Mesendoderm (in vitro differentiated cells): ENCODE measurements around the gene SLC24A4.

ENCODE experiments used
- DNase-seq: peaks from one replicate; pipeline ENCODE4 v3.0.0; 2013
- H2AK5ac ChIP-seq: 2 replicates; pipeline ENCODE4 v1.6.1; 2013; ENCODE audit warnings: low read length, inconsistent platforms
- H2BK120ac ChIP-seq: 2 replicates; pipeline ENCODE4 v1.6.1; 2013; ENCODE audit warnings: low read depth, mild to moderate bottlenecking, low read length, moderate library complexity, mixed read lengths
- H2BK15ac ChIP-seq: replicated peaks from 2 replicates; pipeline ENCODE4 v1.6.1; 2013; ENCODE audit warnings: low read depth, mild to moderate bottlenecking, moderate library complexity
- H2BK5ac ChIP-seq: 2 replicates; pipeline ENCODE4 v1.6.1; 2013; ENCODE audit warnings: low read length, inconsistent platforms
- H3K18ac ChIP-seq: 2 replicates; pipeline ENCODE4 v1.6.1; 2013; ENCODE audit warnings: mild to moderate bottlenecking, low read length, mixed read lengths
- H3K23ac ChIP-seq: one replicate; pipeline ENCODE4 v1.6.1; 2013; ENCODE audit warnings: low read length
- H3K27ac ChIP-seq: 2 replicates; pipeline ENCODE4 v1.5.1; 2013; ENCODE audit warnings: low read depth, mild to moderate bottlenecking, inconsistent platforms, low read length, moderate library complexity
- H3K27me3 ChIP-seq: 2 replicates; pipeline ENCODE4 v1.6.1; 2013; ENCODE audit warnings: low read length, control low read depth, mild to moderate bottlenecking, inconsistent platforms; ENCODE audit not compliant: insufficient read depth, poor library complexity
- H3K36me3 ChIP-seq: 2 replicates; pipeline ENCODE4 v1.6.1; 2013; ENCODE audit warnings: low read length, inconsistent platforms; ENCODE audit not compliant: control insufficient read depth, insufficient read depth
- H3K4ac ChIP-seq: one replicate; pipeline ENCODE4 v1.6.1; 2013; ENCODE audit warnings: low read depth, mild to moderate bottlenecking, low read length, moderate library complexity
- H3K4me1 ChIP-seq: 2 replicates; pipeline ENCODE4 v1.6.1; 2013; ENCODE audit warnings: low read depth, low read length, inconsistent platforms; ENCODE audit not compliant: control insufficient read depth
- H3K4me2 ChIP-seq: 2 replicates; pipeline ENCODE4 v1.6.1; 2013; ENCODE audit warnings: low read length
- H3K4me3 ChIP-seq: 2 replicates; pipeline ENCODE4 v1.5.1; 2013; ENCODE audit warnings: mild to moderate bottlenecking, low read length
- H3K56ac ChIP-seq: one replicate; pipeline ENCODE4 v1.6.1; 2013; ENCODE audit warnings: low read length
- H3K79me1 ChIP-seq: 2 replicates; pipeline ENCODE4 v1.6.1; 2013; ENCODE audit warnings: low read length, inconsistent platforms
- H3K79me2 ChIP-seq: 2 replicates; pipeline ENCODE4 v1.6.1; 2013; ENCODE audit warnings: mild to moderate bottlenecking, low read length; ENCODE audit not compliant: control insufficient read depth, insufficient read depth
- H3K9ac ChIP-seq: 2 replicates; pipeline ENCODE4 v1.6.1; 2013; ENCODE audit warnings: low read length, inconsistent platforms
- H4K5ac ChIP-seq: one replicate; pipeline ENCODE4 v1.6.1; 2013; ENCODE audit warnings: low read length
- H4K8ac ChIP-seq: one replicate; pipeline ENCODE4 v1.6.1; 2013; ENCODE audit warnings: low read depth, mild to moderate bottlenecking, control low read depth, low read length, moderate library complexity
- WGBS: extraction: QIAGEN DNeasy Blood & Tissue Kit; methylation state at CpG from one replicate; pipeline ENCODE4 v1.1.7; 2013; ENCODE audit warnings: low lambda C conversion rate, missing lambda C conversion rate; ENCODE audit not compliant: insufficient coverage; ENCODE audit errors: extremely low coverage; 5-methylcytosine and 5-hydroxymethylcytosine counted together

The SLC24A4 gene

DNA sequence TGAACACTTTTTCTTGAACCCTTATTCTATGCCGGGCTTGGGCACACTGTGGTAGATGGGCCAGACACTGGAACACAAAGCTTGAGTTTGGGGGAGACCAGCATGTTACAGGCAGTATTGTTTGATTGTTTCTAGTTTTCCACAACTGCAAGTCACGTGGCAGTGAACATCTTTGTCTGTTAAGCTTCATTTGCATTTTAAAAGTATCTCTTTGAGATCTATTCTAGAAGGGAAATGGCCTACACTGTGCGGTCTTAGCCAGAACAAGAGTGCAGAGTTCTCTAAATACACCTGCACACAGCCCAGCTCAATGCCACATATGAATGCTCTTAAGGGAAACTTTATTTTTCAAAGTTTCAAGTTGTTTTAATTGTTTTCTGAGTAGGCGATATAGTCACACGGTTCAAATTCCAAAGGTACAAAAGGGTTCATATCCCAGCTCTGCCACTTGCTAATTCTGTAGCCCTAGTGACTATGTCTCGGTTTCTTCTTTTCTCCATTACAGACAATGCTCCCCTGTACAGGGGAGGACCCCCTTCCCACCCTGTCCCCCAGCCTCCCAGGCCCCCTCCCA, 215.5 kb downstream of the SLC24A4 start:
- Histone ChIP-seq H2BK120ac (no peak overlapping the region), H3K4me2 (no peak overlapping the region), H4K5ac (no peak overlapping the region), H2BK5ac (no peak overlapping the region), H3K23ac (no peak overlapping the region), H3K4me3 (no peak overlapping the region), H3K27me3 (no peaks in the 10 kb centered on the region), H3K9ac (no peak overlapping the region), H3K56ac (no peak overlapping the region), H3K79me1 (no peaks in the 10 kb centered on the region), H4K8ac (no peak overlapping the region), H2BK15ac (no peak overlapping the region), H3K18ac (no peak overlapping the region), H2AK5ac (no peak overlapping the region), H3K36me3 (no peaks in the 10 kb centered on the region), H3K4ac (no peak overlapping the region), H3K27ac (no peak overlapping the region), H3K79me2 (no peaks in the 10 kb centered on the region), H3K4me1 (no peaks in the 10 kb centered on the region)
- WGBS = no CpG with 5 or more reads among the region's 6 CpGs
- DNase-seq = no peak

DNA sequence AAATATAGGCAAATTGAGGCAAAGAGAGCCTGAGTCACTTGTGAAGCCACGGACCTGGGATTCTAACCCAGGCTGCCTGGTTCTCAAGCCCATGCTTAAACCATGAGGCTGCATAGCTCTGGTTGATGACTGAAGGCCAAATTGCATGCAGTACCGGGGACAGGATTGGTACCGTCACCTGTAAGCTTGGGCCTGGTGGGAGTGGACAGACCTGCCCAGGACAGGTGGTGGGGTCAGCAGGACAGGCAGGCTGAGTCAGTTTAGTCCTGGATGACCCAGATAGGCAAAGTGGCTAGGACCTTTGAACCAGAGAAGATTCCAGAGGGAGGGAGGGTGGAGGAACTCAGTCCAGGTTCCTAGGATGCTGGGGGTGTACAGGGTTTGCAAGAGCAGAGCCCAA, 216.5 kb downstream of the SLC24A4 start:
- Histone ChIP-seq H2BK15ac (no peak overlapping the region), H3K36me3 (no peaks in the 10 kb centered on the region), H3K4ac (no peak overlapping the region), H3K56ac (no peak overlapping the region), H3K27me3 (no peaks in the 10 kb centered on the region), H3K23ac (no peak overlapping the region), H3K18ac (no peak overlapping the region), H3K4me2 (no peak overlapping the region), H2BK120ac (no peak overlapping the region), H3K27ac (no peak overlapping the region), H4K8ac (no peak overlapping the region), H2BK5ac (no peak overlapping the region), H3K4me3 (no peak overlapping the region), H3K9ac (no peak overlapping the region), H3K4me1 (no peaks in the 10 kb centered on the region), H3K79me2 (no peaks in the 10 kb centered on the region), H2AK5ac (no peak overlapping the region), H3K79me1 (no peaks in the 10 kb centered on the region), H4K5ac (no peak overlapping the region)
- DNase-seq = no peak
- WGBS = no CpG with 5 or more reads among the region's 3 CpGs

DNA sequence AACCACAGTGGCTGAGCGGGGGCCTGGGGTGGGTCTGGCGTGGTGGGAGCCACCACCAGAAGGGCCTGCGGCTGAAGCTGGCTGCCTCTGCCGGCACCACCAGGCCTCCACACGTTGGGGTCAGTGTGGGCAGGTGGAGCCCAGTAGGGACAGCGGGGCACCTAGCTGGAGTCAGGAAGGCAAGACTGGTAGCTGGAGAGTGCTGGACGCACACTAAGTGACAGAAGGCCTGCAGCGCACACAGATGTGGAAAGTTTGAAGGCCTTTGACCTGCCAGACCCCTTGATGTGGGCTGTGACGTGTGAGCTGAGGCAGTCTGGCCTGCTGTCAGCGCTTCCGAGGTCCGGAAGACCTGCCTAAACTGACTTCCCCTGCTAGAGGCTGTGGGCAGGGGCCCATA, 216.9 kb downstream of the SLC24A4 start:
- H3K27me3 ChIP-seq = no peaks in the 10 kb centered on the region
- H3K4me1 ChIP-seq = no peaks in the 10 kb centered on the region
- no peak overlapping the region for H3K18ac ChIP-seq
- no peak overlapping the region for H3K56ac ChIP-seq
- no peak overlapping the region for H4K5ac ChIP-seq
- DNase-seq = no peak
- no peak overlapping the region for H2AK5ac ChIP-seq
- H4K8ac ChIP-seq = no peak overlapping the region
- H3K23ac ChIP-seq = no peak overlapping the region
- H2BK5ac ChIP-seq = no peak overlapping the region
- no peak overlapping the region for H3K27ac ChIP-seq
- H3K79me1 ChIP-seq = no peaks in the 10 kb centered on the region
- no peaks in the 10 kb centered on the region for H3K36me3 ChIP-seq
- no CpG with 5 or more reads among the region's 12 CpGs for WGBS
- H3K79me2 ChIP-seq = no peaks in the 10 kb centered on the region
- H3K9ac ChIP-seq = no peak overlapping the region
- no peak overlapping the region for H3K4ac ChIP-seq
- no peak overlapping the region for H3K4me3 ChIP-seq
- no peak overlapping the region for H2BK15ac ChIP-seq
- H2BK120ac ChIP-seq = no peak overlapping the region
- H3K4me2 ChIP-seq = no peak overlapping the region

DNA sequence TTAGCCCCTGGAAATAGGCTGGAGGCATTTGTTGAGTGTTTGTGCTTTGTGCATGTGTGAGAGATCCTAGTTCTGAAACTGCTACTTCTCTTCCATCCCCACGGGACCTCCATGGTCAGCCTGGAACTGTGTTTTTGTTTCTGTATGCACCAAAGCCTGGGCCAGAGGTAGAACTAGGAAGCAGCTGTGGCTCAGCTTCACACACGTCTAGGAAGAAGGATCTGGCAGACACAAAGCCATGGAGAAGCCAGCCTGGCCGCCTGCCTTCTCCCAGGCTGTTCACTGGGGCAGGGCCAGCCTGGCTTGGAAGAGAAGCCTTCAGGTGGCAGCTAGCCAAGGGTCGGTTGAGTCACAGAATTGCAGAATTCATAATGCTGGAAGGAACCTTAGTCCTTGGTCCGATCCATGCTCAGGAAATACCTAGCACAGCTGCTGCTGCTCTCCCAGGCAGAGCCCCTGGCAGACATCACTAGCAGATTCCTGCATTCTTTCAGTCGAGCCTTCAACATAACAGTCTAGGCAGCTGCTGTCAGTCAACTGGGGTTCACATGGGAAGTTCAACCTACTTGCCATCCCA, 217.6 kb downstream of the SLC24A4 start:
- peak; percentile 29 for DNase-seq
- WGBS = no CpG with 5 or more reads among the region's 6 CpGs
- no peak overlapping the region for H3K27ac ChIP-seq

DNA sequence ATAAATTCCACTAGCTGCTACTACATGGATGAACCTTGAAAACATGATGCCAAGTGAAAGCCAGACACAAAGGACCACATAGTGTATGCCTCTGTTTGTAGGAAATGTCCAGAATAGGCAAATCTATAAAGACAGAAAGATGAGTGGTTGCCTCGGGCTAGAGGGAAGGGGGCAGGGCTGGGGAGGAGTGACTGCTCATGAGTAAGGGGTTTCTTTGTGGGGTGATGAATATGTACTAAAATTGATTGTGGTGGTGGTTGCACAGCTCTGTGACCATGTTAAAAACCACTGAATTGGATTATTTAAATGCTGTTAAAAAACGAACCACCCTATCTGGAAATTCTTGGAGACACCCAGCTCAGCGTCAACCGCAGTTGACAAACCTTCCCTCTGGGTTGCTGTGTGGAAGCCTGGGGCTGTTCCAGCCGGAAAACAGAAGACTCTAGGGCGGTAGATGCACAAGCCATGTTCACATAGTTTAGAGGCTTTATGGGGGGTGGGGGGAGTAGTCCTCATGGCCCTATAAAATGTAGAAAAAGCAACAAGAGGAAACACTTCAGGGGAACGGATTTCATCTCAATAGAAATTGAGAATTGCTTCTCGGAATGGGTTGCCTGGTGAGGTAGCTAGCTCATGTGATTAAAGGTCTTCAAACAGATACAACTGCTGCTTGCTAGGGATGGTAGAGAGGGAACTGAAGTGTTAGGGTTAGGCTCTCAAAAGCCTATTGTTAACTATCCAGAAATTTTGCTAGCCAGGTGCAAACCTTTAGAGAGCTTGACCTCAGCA, 220.0 kb downstream of the SLC24A4 start:
- no CpG with 5 or more reads among the region's 8 CpGs for WGBS
- H3K79me1 ChIP-seq = no peaks in the 10 kb centered on the region
- H2BK15ac ChIP-seq = no peak overlapping the region
- H3K56ac ChIP-seq = no peak overlapping the region
- no peaks in the 10 kb centered on the region for H3K27me3 ChIP-seq
- H4K5ac ChIP-seq = no peak overlapping the region
- no peak overlapping the region for H3K18ac ChIP-seq
- no peak overlapping the region for H3K9ac ChIP-seq
- H2AK5ac ChIP-seq = no peak overlapping the region
- H3K4me3 ChIP-seq = no peak overlapping the region
- DNase-seq = no peak
- no peak overlapping the region for H4K8ac ChIP-seq
- no peak overlapping the region for H3K27ac ChIP-seq
- H3K4me2 ChIP-seq = no peak overlapping the region
- H3K4me1 ChIP-seq = no peaks in the 10 kb centered on the region
- H2BK120ac ChIP-seq = no peak overlapping the region
- H3K4ac ChIP-seq = no peak overlapping the region
- H3K36me3 ChIP-seq = no peaks in the 10 kb centered on the region
- H3K79me2 ChIP-seq = no peaks in the 10 kb centered on the region
- no peak overlapping the region for H3K23ac ChIP-seq
- H2BK5ac ChIP-seq = no peak overlapping the region

More for the DNA sequence above, 217.6 kb downstream of the SLC24A4 start:
- no peak overlapping the region for H2BK15ac ChIP-seq
- H3K79me1 ChIP-seq = no peaks in the 10 kb centered on the region
- H2BK120ac ChIP-seq = no peak overlapping the region
- no peak overlapping the region for H4K8ac ChIP-seq
- no peak overlapping the region for H3K4ac ChIP-seq
- H3K4me1 ChIP-seq = no peaks in the 10 kb centered on the region
- no peaks in the 10 kb centered on the region for H3K27me3 ChIP-seq
- H2AK5ac ChIP-seq = no peak overlapping the region
- no peak overlapping the region for H3K23ac ChIP-seq
- no peak overlapping the region for H3K4me3 ChIP-seq
- H2BK5ac ChIP-seq = no peak overlapping the region
- H3K36me3 ChIP-seq = no peaks in the 10 kb centered on the region
- no peak overlapping the region for H4K5ac ChIP-seq
- no peaks in the 10 kb centered on the region for H3K79me2 ChIP-seq
- no peak overlapping the region for H3K56ac ChIP-seq
- no peak overlapping the region for H3K18ac ChIP-seq
- no peak overlapping the region for H3K9ac ChIP-seq
- H3K4me2 ChIP-seq = no peak overlapping the region
